Erythroblast (primary cell): Measurements from ENCODE around the gene CNIH2.

Experiments
- GATA1 ChIP-seq: IDR thresholded peaks from 2 replicates; pipeline ENCODE4 v1.6.1; 2011; ENCODE audit warnings: low read depth, mild to moderate bottlenecking, control low read depth, low read length, moderate library complexity
- POLR2A ChIP-seq: IDR thresholded peaks from 2 replicates; pipeline ENCODE4 v1.6.1; 2011; ENCODE audit warnings: mild to moderate bottlenecking, low read length

DNA sequence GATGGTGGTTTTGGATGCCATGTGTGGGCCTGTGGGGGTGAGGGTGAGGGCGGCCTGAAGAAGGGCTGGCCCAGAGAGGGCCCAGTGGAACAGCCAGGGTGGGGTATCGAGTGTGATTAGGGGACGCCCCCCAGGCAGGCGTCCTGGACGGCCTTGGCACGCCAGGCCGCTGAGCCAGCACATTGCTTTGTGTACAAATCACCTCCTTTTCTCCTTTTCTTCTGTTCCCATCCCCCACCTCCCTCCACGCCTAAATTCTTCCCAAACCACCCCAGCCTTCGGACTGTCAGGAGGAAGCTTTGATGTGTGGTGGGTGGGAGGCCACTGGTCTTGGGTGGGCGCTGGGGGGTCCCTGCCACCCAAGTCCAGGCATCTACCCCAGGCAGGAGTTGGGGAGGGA, 46.7 kb downstream of the CNIH2 start:
- TF ChIP-seq POLR2A, result no peak
- TF ChIP-seq GATA1, result no peak
